HFF-Myc (cell line): ENCODE results near the gene ANK3.

Experiments used
- DNase-seq: peaks from one replicate; pipeline ENCODE4 v3.0.0-alpha.2; 2011; ENCODE audit warnings: low read depth; ENCODE audit errors: extremely low read depth
- H3K4me3 ChIP-seq: replicated peaks from 2 replicates; pipeline ENCODE4 v1.5.1; 2011; ENCODE audit warnings: low read depth, mild to moderate bottlenecking, control low read depth, low read length
- CTCF ChIP-seq: IDR thresholded peaks from 2 replicates; pipeline ENCODE4 v1.5.1; 2012; ENCODE audit warnings: mild to moderate bottlenecking, low read depth, low read length, control low read depth; ENCODE audit errors: missing control alignments

The ANK3 gene

DNA sequence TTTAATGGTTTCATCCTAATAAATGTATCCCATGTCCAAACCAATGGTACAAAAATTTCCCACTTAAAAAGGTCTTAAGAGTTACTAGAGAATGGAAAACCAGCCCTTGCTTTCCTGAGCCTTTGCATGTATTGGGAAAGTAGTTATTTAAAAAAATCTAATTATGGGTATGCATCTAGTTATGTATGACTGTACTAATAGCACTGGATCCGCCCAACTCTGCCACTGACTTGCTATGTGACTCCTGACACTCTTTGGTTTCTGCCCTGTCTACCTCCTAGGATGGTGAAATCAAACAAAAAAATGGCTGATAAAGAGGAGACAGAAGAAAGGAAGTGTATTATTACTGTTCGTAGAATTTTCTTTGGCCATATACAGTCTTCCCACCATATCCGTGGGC, 372.9 kb downstream of the ANK3 start:
- no peak for DNase-seq
- H3K4me3 ChIP-seq = no peak overlapping the region
- no peak for TF ChIP-seq CTCF

GRCh38 chr10:60009710-60010383, 379.8 kb downstream of the ANK3 start:
- no peak overlapping the region for H3K4me3 ChIP-seq
- DNase-seq = no peak
- no peak for TF ChIP-seq CTCF

DNA sequence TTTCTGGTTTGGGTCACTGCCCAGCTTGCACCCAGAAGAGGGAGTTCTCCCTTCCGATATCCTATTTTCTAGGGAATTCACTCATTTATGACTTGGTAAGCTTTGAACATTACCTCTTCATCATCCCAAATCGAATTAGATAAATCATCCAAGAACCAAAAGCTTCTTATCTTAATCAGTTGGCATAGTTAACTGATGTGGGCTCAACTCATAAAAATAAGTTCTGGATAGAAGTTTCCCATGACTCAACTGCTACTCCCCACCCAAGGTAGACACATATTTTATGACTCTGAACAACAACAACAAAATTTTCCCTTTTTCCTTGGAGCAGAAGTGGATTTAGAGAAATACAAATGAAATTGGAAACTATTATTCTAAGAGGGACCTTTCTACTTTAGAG, 380.4 kb downstream of the ANK3 start:
- H3K4me3 ChIP-seq = no peak overlapping the region
- TF ChIP-seq CTCF = no peak
- no peak for DNase-seq

DNA sequence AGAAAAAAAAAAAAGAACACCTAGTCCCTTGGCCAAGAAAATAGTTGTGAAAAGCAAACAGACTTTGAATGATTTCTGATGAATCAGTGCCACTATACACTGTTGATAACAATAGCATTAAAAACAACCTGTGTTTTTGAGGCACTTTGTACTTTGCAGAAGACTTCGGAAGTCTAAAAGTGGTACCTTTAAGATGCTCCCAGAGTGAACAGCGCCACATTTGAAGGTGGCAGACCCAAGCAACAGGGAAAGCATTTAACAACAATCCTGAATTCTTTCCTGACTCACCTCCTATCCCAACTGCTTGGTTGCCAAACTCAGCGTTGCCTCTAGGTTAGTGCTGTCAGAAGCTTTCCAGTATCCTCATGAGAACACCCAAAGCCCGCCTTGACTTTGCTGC, 380.9 kb downstream of the ANK3 start:
- TF ChIP-seq CTCF = no peak
- no peak overlapping the region for H3K4me3 ChIP-seq
- no peak for DNase-seq

- DNase-seq = no peak
- no peak for TF ChIP-seq CTCF
- H3K4me3 ChIP-seq = no peak overlapping the region
Measured at GRCh38 chr10:60006062-60006461, 383.6 kb downstream of the ANK3 start.

GRCh38 chr10:60003651-60004523, 385.8 kb downstream of the ANK3 start:
- H3K4me3 ChIP-seq = no peak overlapping the region
- TF ChIP-seq CTCF = no peak
- DNase-seq = no peak
